Heart left ventricle (tissue), 13 donors: ENCODE measurements around the gene LRMDA.

Experiments
- CTCF ChIP-seq, 12 donors: fragments of 200-600 bp; sonication (generic) in 4 of 12; IDR thresholded peaks; one replicate each; pipeline versions ENCODE4 v1.5.0 to v1.8.0; 2018 to 2022; ENCODE audit warnings: antibody characterized with exemption in 12 of 12, mild to moderate bottlenecking in 5 of 12
- POLR2A ChIP-seq, 2 donors: fragments of 450-650 bp; IDR thresholded peaks; one replicate each; pipeline ENCODE4 v1.6.1; 2017; ENCODE audit warnings: antibody characterized with exemption in 2 of 2, mild to moderate bottlenecking in 2 of 2, moderate library complexity in 2 of 2
- donor health status: ischemic (EF 13 %, LVEDD 7.1; RV severe dilation, severe dysfunction).
- donor health status: DM: no; HTN: yes; CAD: no.
- donor health status: DM: no; HTN: no; CAD: no.
- donor health status: ischemic (EF 25% LVEDD 6.9; RV normal size, moderate dysfunction).
- donor health status: ischemic (EF 25% LVEDD 5.7; RV mildly dilated, moderate dysfunction).
- donor health status: ischemic (EF 35%, LVEDD 5.7; RV mildly dilated, moderate dysfunction).
- donor health status: nonischemic (EF 11% LVEDD 7.7; RV severe dilation, severe dysfunction).
- donor health status: DM: yes; HTN: yes; CAD: no.
- donor health status: PGD.
- donor health status: ischemic (EF 29% LVEDD 5.4; RV normal size, mild dysfunction).
- donor health status: nonischemic (EF 23%, LVEDD 6.1; RV moderate dilation, normal function).

- TF ChIP-seq POLR2A (IDR thresholded peaks at IDR 0.05) (no peak), CTCF (IDR thresholded peaks at IDR 0.05) (no peak)
These were observed 503.8 kb downstream of the LRMDA start for GRCh38 chr10:75935240-75935639.
